ENCODE data around the gene IFT81.

- TF ChIP-seq CTCF (IDR thresholded peaks at IDR 0.05) (no peak), EZH2 (IDR thresholded peaks at IDR 0.05; ENCODE audit: borderline replicate concordance, insufficient read depth, low read depth, low read length, poor library complexity, severe bottlenecking) (no peak)
Measured at GRCh38 chr12:110244829-110245228, 120.7 kb downstream of the IFT81 start.

Measured in B cell (primary cell).